Measurements from ENCODE around the gene ERG. TPM values are rescaled to one million over a fixed set of nuclear protein-coding genes. Genes with fewer than 3 reads are reported as not detected.

Gene ERG
- total and polyA plus RNA-seq, 5 donors: 6.6 to 20.1 (median 16.7) TPM

GRCh38 chr21:38410466-38410865 is 87.8 kb downstream of the ERG start:
- intact Hi-C loops (cut with DNase I): no loop called here
- Histone ChIP-seq H3K4me1 (ENCODE audit: control insufficient read depth, insufficient read depth, low read length) (peaks cover 4% of the 10 kb centered on the region), H3K27me3 (ENCODE audit: control insufficient read depth, insufficient read depth) (no peaks in the 10 kb centered on the region), H3K9me3 (ENCODE audit: control insufficient read depth, low read length) (no peaks in the 10 kb centered on the region), H3K4me3 (ENCODE audit: low read length) (no peak overlapping the region), H3K27ac (ENCODE audit: low read length) (no peak overlapping the region)
- no peak for ATAC-seq
- no peak for DNase-seq
- WGBS: 55% methylated on average over 1 of the region's 1 CpG

- ATAC-seq (no peak), DNase-seq (no peak)
- no peak overlapping the region for H3K27ac ChIP-seq (ENCODE audit: low read length)
- intact Hi-C loops (cut with DNase I): no loop called here
- peaks cover 4% of the 10 kb centered on the region for H3K4me1 ChIP-seq (ENCODE audit: control insufficient read depth, insufficient read depth, low read length)
- H3K27me3 ChIP-seq (ENCODE audit: control insufficient read depth, insufficient read depth): no peaks in the 10 kb centered on the region
- no peaks in the 10 kb centered on the region for H3K9me3 ChIP-seq (ENCODE audit: control insufficient read depth, low read length)
- H3K4me3 ChIP-seq (ENCODE audit: low read length): no peak overlapping the region
- WGBS: 45% methylated on average over 3 of the region's 3 CpGs
Observed at GRCh38 chr21:38409907-38410306, 88.4 kb downstream of the ERG start.

GRCh38 chr21:38404177-38404576 is 94.1 kb downstream of the ERG start:
- peaks cover 4% of the 10 kb centered on the region for H3K4me1 ChIP-seq (ENCODE audit: control insufficient read depth, insufficient read depth, low read length)
- intact Hi-C loops (cut with DNase I): no loop called here
- no peak overlapping the region for H3K4me3 ChIP-seq (ENCODE audit: low read length)
- H3K9me3 ChIP-seq (ENCODE audit: control insufficient read depth, low read length): no peaks in the 10 kb centered on the region
- H3K27me3 ChIP-seq (ENCODE audit: control insufficient read depth, insufficient read depth): no peaks in the 10 kb centered on the region
- ATAC-seq (no peak), DNase-seq (no peak)
- H3K27ac ChIP-seq (ENCODE audit: low read length): no peak overlapping the region
- WGBS: 65% methylated on average over 9 of the region's 9 CpGs

GRCh38 chr21:38402795-38403194 is 95.5 kb downstream of the ERG start:
- no peaks in the 10 kb centered on the region for H3K4me1 ChIP-seq (ENCODE audit: control insufficient read depth, insufficient read depth, low read length)
- no peak overlapping the region for H3K4me3 ChIP-seq (ENCODE audit: low read length)
- intact Hi-C loops (cut with DNase I): no loop called here
- DNase-seq: no peak
- 53% methylated on average over 6 of the region's 6 CpGs for WGBS
- ATAC-seq: no peak
- H3K27me3 ChIP-seq (ENCODE audit: control insufficient read depth, insufficient read depth): no peaks in the 10 kb centered on the region
- no peak overlapping the region for H3K27ac ChIP-seq (ENCODE audit: low read length)
- no peaks in the 10 kb centered on the region for H3K9me3 ChIP-seq (ENCODE audit: control insufficient read depth, low read length)

GRCh38 chr21:38402291-38402690 is 96.0 kb downstream of the ERG start:
- no peak for ATAC-seq
- Histone ChIP-seq H3K27me3 (ENCODE audit: control insufficient read depth, insufficient read depth) (no peaks in the 10 kb centered on the region), H3K4me1 (ENCODE audit: control insufficient read depth, insufficient read depth, low read length) (no peaks in the 10 kb centered on the region), H3K4me3 (ENCODE audit: low read length) (no peak overlapping the region), H3K9me3 (ENCODE audit: control insufficient read depth, low read length) (no peaks in the 10 kb centered on the region), H3K27ac (ENCODE audit: low read length) (no peak overlapping the region)
- intact Hi-C loops (cut with DNase I): no loop called here
- DNase-seq: no peak
- 89% methylated on average over 11 of the region's 11 CpGs for WGBS

- intact Hi-C loops (cut with DNase I): no loop called here
Observed at GRCh38 chr21:38401191-38401926, 96.9 kb downstream of the ERG start.

GRCh38 chr21:38400195-38400919 is 97.9 kb downstream of the ERG start:
- intact Hi-C loops (cut with DNase I): no loop called here
- ATAC-seq (no peak), DNase-seq (no peak)
- no peaks in the 10 kb centered on the region for H3K27me3 ChIP-seq (ENCODE audit: control insufficient read depth, insufficient read depth)
- H3K27ac ChIP-seq (ENCODE audit: low read length): no peak overlapping the region
- no peaks in the 10 kb centered on the region for H3K9me3 ChIP-seq (ENCODE audit: control insufficient read depth, low read length)
- H3K4me3 ChIP-seq (ENCODE audit: low read length): no peak overlapping the region
- no peaks in the 10 kb centered on the region for H3K4me1 ChIP-seq (ENCODE audit: control insufficient read depth, insufficient read depth, low read length)
- whole genome bisulfite sequencing: 80% methylated on average over 13 of the region's 13 CpGs

More at GRCh38 chr21:38401191-38401926, 96.9 kb downstream of the ERG start:
- Histone ChIP-seq H3K27me3 (ENCODE audit: control insufficient read depth, insufficient read depth) (no peaks in the 10 kb centered on the region), H3K4me1 (ENCODE audit: control insufficient read depth, insufficient read depth, low read length) (no peaks in the 10 kb centered on the region), H3K9me3 (ENCODE audit: control insufficient read depth, low read length) (no peaks in the 10 kb centered on the region), H3K4me3 (ENCODE audit: low read length) (no peak overlapping the region), H3K27ac (ENCODE audit: low read length) (no peak overlapping the region)
- no peak for DNase-seq
- ATAC-seq: no peak
- 60% methylated on average over 12 of the region's 12 CpGs for WGBS

GRCh38 chr21:38399103-38399502 is 99.2 kb downstream of the ERG start:
- Histone ChIP-seq H3K9me3 (ENCODE audit: control insufficient read depth, low read length) (no peaks in the 10 kb centered on the region), H3K4me3 (ENCODE audit: low read length) (no peak overlapping the region), H3K4me1 (ENCODE audit: control insufficient read depth, insufficient read depth, low read length) (no peaks in the 10 kb centered on the region), H3K27ac (ENCODE audit: low read length) (no peak overlapping the region), H3K27me3 (ENCODE audit: control insufficient read depth, insufficient read depth) (no peaks in the 10 kb centered on the region)
- 81% methylated on average over 3 of the region's 3 CpGs for WGBS
- ATAC-seq (no peak), DNase-seq (no peak)
- intact Hi-C loops (cut with DNase I): no loop called here

- intact Hi-C loops (cut with DNase I): no loop called here
- Histone ChIP-seq H3K9me3 (ENCODE audit: control insufficient read depth, low read length) (no peaks in the 10 kb centered on the region), H3K4me1 (ENCODE audit: control insufficient read depth, insufficient read depth, low read length) (no peaks in the 10 kb centered on the region), H3K27me3 (ENCODE audit: control insufficient read depth, insufficient read depth) (no peaks in the 10 kb centered on the region), H3K27ac (ENCODE audit: low read length) (no peak overlapping the region), H3K4me3 (ENCODE audit: low read length) (no peak overlapping the region)
- ATAC-seq: no peak
- no peak for DNase-seq
- 97% methylated on average over 1 of the region's 1 CpG for WGBS
Observed at GRCh38 chr21:38396325-38396724, 102.0 kb downstream of the ERG start.

GRCh38 chr21:38395581-38395980 is 102.7 kb downstream of the ERG start:
- no peaks in the 10 kb centered on the region for H3K27me3 ChIP-seq (ENCODE audit: control insufficient read depth, insufficient read depth)
- intact Hi-C loops (cut with DNase I): no loop called here
- H3K9me3 ChIP-seq (ENCODE audit: control insufficient read depth, low read length): no peaks in the 10 kb centered on the region
- H3K4me3 ChIP-seq (ENCODE audit: low read length): no peak overlapping the region
- no peak for DNase-seq
- H3K4me1 ChIP-seq (ENCODE audit: control insufficient read depth, insufficient read depth, low read length): no peaks in the 10 kb centered on the region
- no peak for ATAC-seq
- H3K27ac ChIP-seq (ENCODE audit: low read length): no peak overlapping the region
- 81% methylated on average over 6 of the region's 6 CpGs for WGBS

- Histone ChIP-seq H3K9me3 (ENCODE audit: control insufficient read depth, low read length) (no peaks in the 10 kb centered on the region), H3K4me1 (ENCODE audit: control insufficient read depth, insufficient read depth, low read length) (no peaks in the 10 kb centered on the region), H3K4me3 (ENCODE audit: low read length) (no peak overlapping the region), H3K27me3 (ENCODE audit: control insufficient read depth, insufficient read depth) (no peaks in the 10 kb centered on the region), H3K27ac (ENCODE audit: low read length) (no peak overlapping the region)
- 69% methylated on average over 1 of the region's 1 CpG for WGBS
- DNase-seq: no peak
- intact Hi-C loops (cut with DNase I): no loop called here
- ATAC-seq: no peak
Observed at GRCh38 chr21:38392661-38393060, 105.6 kb downstream of the ERG start.
